Heart right ventricle (tissue), 16 donors: ENCODE data around the gene RNASE7. TPM values are rescaled to one million over a fixed set of nuclear protein-coding genes. Genes with fewer than 3 reads are reported as not detected.
A peak's percentile ranks its signal among the peaks of the same experiment; 100 is the strongest.

ENCODE experiments used
- ATAC-seq, 8 donors: fragments of 200-7000 bp; cut with Tn5 transposase; one replicate each; pipeline ENCODE4 v1.9.1; 2020; ENCODE audit warnings: mild to moderate bottlenecking in 8 of 8, moderate library complexity in 8 of 8, moderate number of reproducible peaks in 1 of 8
- DNase-seq, 2 donors: peaks; one replicate each; pipeline ENCODE4 v3.0.0-alpha.2; 2020
- H3K27ac ChIP-seq, 10 donors: fragments of 200-600 bp; sonication (generic) in 2 of 10; one replicate each; pipeline versions ENCODE4 v1.5.0 to v1.8.0; 2020 to 2022; ENCODE audit warnings: mild to moderate bottlenecking in 3 of 10
- H3K27me3 ChIP-seq, 7 donors: fragments of 200-600 bp; one replicate each; pipeline ENCODE4 v1.8.0; 2021 to 2022; ENCODE audit warnings: mild to moderate bottlenecking in 2 of 7
- H3K36me3 ChIP-seq, 9 donors: fragments of 200-600 bp; sonication (generic) in 1 of 9; one replicate each; pipeline versions ENCODE4 v1.5.0 to v1.8.0; 2020 to 2022; ENCODE audit warnings: mild to moderate bottlenecking in 2 of 9
- H3K4me1 ChIP-seq, 9 donors: fragments of 200-600 bp; sonication (generic) in 1 of 9; one replicate each; pipeline versions ENCODE4 v1.5.0 to v1.8.0; 2020 to 2022; ENCODE audit warnings: mild to moderate bottlenecking in 4 of 9
- H3K4me3 ChIP-seq, 10 donors: fragments of 200-600 bp; sonication (generic) in 2 of 10; one replicate each; pipeline versions ENCODE4 v1.5.0 to v1.8.0; 2020 to 2022; ENCODE audit warnings: mild to moderate bottlenecking in 7 of 10, moderate library complexity in 2 of 10
- H3K9me3 ChIP-seq, 11 donors: fragments of 200-600 bp in 10 of 11; sonication (generic) in 2 of 11; one replicate each; pipeline versions ENCODE4 v1.5.0 to v1.8.0; 2013 to 2022; ENCODE audit warnings: mild to moderate bottlenecking in 2 of 11, control low read depth in 1 of 11, moderate library complexity in 1 of 11
- WGBS, 2 donors: extraction: QIAGEN DNeasy Blood & Tissue Kit; methylation state at CpG; one replicate each; pipeline ENCODE4 v1.1.7; 2013; ENCODE audit warnings: inconsistent platforms in 1 of 2; 5-methylcytosine and 5-hydroxymethylcytosine counted together
- intact Hi-C, 10 donors: fragments of 100-400 bp; cut with DNase I; formaldehyde crosslinking; loops; one replicate each; pipeline versions ENCODE4 v1.11.1 to v1.14.2; 2022
- polyA plus RNA-seq, 2 donors: library from polyadenylated mRNA; stranded (reverse); fragments of 200-250 nt; gene quantifications; one replicate each; pipeline ENCODE4 v1.2.3, GENCODE V29; 2013
- total RNA-seq, 10 donors: library from RNA; stranded (reverse); fragmentation: NEBNext Ultra II Directional in 3 of 10; extraction: Animal tissue kit (Norgen Biotek cat#: 25700) in 3 of 10; gene quantifications; one replicate each; pipeline versions ENCODE4 v1.2.1 to v1.2.4, GENCODE V29; 2021 to 2023
- TF ChIP-seq, protein P1 (sequence below), 9 donors: fragments of 200-600 bp; sonication (generic) in 2 of 9; IDR thresholded peaks; one replicate each; pipeline versions ENCODE4 v1.5.0 to v1.8.0; 2021 to 2022; ENCODE audit warnings: antibody characterized with exemption in 9 of 9, mild to moderate bottlenecking in 5 of 9, moderate library complexity in 1 of 9
- donor health status: Arrhythmogenic right ventricular cardiomyopathy.
- donor health status: ischemic (EF 13 %, LVEDD 7.1; RV severe dilation, severe dysfunction).
- donor health status: healthy with polysubstance abuse.
- donor health status: DM: no; HTN: yes; CAD: no.
- donor health status: DM: no; HTN: no; CAD: no.
- donor health status: ischemic (EF 25% LVEDD 6.9; RV normal size, moderate dysfunction).
- donor health status: ischemic (EF 25% LVEDD 5.7; RV mildly dilated, moderate dysfunction).
- donor health status: healthy.
- donor health status: DM: yes; HTN: yes; CAD: no.
- donor health status: Ischemic cardiomyopathy.
- donor health status: ischemic (EF 35%, LVEDD 5.7; RV mildly dilated, moderate dysfunction).
- donor health status: nonischemic (EF 11% LVEDD 7.7; RV severe dilation, severe dysfunction).
- donor health status: DM: yes; HTN: yes; CAD: no.
- donor health status: PGD.
- donor health status: ischemic (EF 29% LVEDD 5.4; RV normal size, mild dysfunction).
- donor health status: nonischemic (EF 23%, LVEDD 6.1; RV moderate dilation, normal function).

Gene RNASE7
- total and polyA plus RNA-seq, 12 donors = 0.03 TPM; not detected in 11

- ATAC-seq = peak in 6 of 8 donors; percentile 8 to 57 (median 38)
- H3K27me3 ChIP-seq = peaks cover 0 to 7% (median 0%) of the 10 kb centered on the region in 7 donors
- no peaks in the 10 kb centered on the region for H3K9me3 ChIP-seq
- H3K36me3 ChIP-seq = no peaks in the 10 kb centered on the region
- TF ChIP-seq, protein P1, sequence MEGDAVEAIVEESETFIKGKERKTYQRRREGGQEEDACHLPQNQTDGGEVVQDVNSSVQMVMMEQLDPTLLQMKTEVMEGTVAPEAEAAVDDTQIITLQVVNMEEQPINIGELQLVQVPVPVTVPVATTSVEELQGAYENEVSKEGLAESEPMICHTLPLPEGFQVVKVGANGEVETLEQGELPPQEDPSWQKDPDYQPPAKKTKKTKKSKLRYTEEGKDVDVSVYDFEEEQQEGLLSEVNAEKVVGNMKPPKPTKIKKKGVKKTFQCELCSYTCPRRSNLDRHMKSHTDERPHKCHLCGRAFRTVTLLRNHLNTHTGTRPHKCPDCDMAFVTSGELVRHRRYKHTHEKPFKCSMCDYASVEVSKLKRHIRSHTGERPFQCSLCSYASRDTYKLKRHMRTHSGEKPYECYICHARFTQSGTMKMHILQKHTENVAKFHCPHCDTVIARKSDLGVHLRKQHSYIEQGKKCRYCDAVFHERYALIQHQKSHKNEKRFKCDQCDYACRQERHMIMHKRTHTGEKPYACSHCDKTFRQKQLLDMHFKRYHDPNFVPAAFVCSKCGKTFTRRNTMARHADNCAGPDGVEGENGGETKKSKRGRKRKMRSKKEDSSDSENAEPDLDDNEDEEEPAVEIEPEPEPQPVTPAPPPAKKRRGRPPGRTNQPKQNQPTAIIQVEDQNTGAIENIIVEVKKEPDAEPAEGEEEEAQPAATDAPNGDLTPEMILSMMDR (IDR thresholded peaks at IDR 0.05) = no peak
- peaks cover 13 to 50% (median 38%) of the 10 kb centered on the region in 9 donors for H3K4me1 ChIP-seq
- intact Hi-C loops = loop anchor here in 4 of 10 donors (5.0 to 10.0 kb wide), 5 partner anchors 37 to 347 kb away; no protein-coding TSS in a partner anchor
- WGBS, 2 donors = 24 to 35% methylated on average over 6 of the region's 6 CpGs
- peak in 1 of 2 donors; percentile 58 for DNase-seq
- H3K27ac ChIP-seq = peak overlapping the region in 7 of 10 donors; percentile 6 to 67 (median 30)
- H3K4me3 ChIP-seq = no peak overlapping the region
Observed at GRCh38 chr14:21043974-21044618, 1.9 kb downstream of the RNASE7 start.

DNA sequence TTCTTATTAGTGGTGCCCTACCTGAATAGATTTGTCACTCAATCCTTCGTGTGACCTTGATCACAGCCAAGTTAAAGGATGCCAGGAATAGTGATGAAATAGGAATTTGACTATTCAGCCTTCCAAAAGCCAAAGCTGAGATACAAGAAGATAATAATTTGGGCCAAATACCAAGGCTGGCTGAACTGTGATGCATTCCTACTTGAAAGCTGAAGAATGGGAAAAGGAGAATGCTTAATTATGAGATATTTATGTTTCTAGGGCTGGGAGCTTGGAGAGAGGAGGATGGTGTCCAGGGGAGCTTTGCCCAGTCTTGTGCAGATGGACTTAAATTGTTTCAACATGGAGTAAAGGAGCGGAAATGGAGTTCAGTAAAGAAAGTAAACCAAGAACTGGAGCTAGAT, 5.2 kb downstream of the RNASE7 start:
- WGBS, 2 donors = 51 to 60% methylated on average over 2 of the region's 2 CpGs
- DNase-seq = no peak
- Histone ChIP-seq H3K9me3 (no peaks in the 10 kb centered on the region), H3K36me3 (no peaks in the 10 kb centered on the region), H3K27ac (peak overlapping the region in 1 of 10 donors; percentile 3), H3K27me3 (peaks cover 0 to 7% (median 0%) of the 10 kb centered on the region in 7 donors), H3K4me3 (no peak overlapping the region), H3K4me1 (peaks cover 6 to 35% (median 25%) of the 10 kb centered on the region in 9 donors)
- TF ChIP-seq, protein P1 (IDR thresholded peaks at IDR 0.05) = no peak
- ATAC-seq = no peak
- intact Hi-C loops = loop anchor here in 1 of 10 donors (10.0 kb wide), 1 partner anchor 193 kb away; no protein-coding TSS in a partner anchor

- TF ChIP-seq, protein P1 (IDR thresholded peaks at IDR 0.05) = no peak
- DNase-seq (no peak), ATAC-seq (peak in 3 of 8 donors; percentile 16 to 31 (median 24))
- 31 to 33% methylated on average over 2 of the region's 2 CpGs for WGBS, 2 donors
- Histone ChIP-seq H3K4me1 (peaks cover 0 to 22% (median 16%) of the 10 kb centered on the region in 9 donors), H3K4me3 (no peak overlapping the region), H3K9me3 (no peaks in the 10 kb centered on the region), H3K27ac (no peak overlapping the region), H3K27me3 (peaks cover 0 to 7% (median 0%) of the 10 kb centered on the region in 7 donors), H3K36me3 (no peaks in the 10 kb centered on the region)
- intact Hi-C loops = loop anchor here in 1 of 10 donors (10.0 kb wide), 1 partner anchor 194 kb away; no protein-coding TSS in a partner anchor
Observed at GRCh38 chr14:21048638-21049037, 6.5 kb downstream of the RNASE7 start.

DNA sequence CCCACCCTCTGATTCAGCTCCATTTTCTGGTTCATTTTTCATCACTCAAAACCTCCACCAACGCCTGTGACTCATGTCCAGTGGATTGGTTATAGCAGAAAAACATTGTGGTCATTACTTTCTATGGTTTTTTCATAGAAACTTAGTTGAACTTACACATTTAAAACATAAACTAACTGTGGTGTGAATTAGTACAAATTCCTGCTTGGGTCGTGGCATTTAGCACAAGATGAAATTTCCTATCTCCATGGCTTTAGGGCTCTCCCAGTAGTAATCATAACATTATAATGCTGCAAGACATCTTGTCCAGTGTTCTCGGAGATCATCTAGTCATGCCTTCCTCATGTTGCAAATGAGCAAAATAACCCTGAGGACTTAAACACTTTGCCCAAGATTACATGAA, 7.1 kb downstream of the RNASE7 start:
- intact Hi-C loops = loop anchor here in 1 of 10 donors (10.0 kb wide), 1 partner anchor 194 kb away; no protein-coding TSS in a partner anchor
- 82 to 87% methylated on average over 3 of the region's 3 CpGs for WGBS, 2 donors
- Histone ChIP-seq H3K4me1 (peaks cover 0 to 16% (median 9%) of the 10 kb centered on the region in 9 donors), H3K4me3 (no peak overlapping the region), H3K27ac (no peak overlapping the region), H3K27me3 (peaks cover 0 to 7% (median 0%) of the 10 kb centered on the region in 7 donors), H3K9me3 (no peaks in the 10 kb centered on the region), H3K36me3 (no peaks in the 10 kb centered on the region)
- no peak for DNase-seq
- no peak for ATAC-seq
- TF ChIP-seq, protein P1 (IDR thresholded peaks at IDR 0.05) = no peak
